Measurements from ENCODE around the gene NACAD. TPM values are rescaled to one million over a fixed set of nuclear protein-coding genes. Genes with fewer than 3 reads are reported as not detected.

Gene NACAD
- total RNA-seq, 1 experiment from 2014 or later, result 5.5 TPM

GRCh38 chr7:45080265-45080957 is 8.4 kb downstream of the NACAD start (continued):
- TF ChIP-seq ZNF671 (CRISPR knock-in tag; IDR thresholded peaks at IDR 0.05) (no peak), GRHL2 (CRISPR knock-in tag; IDR thresholded peaks at IDR 0.05; ENCODE audit: insufficient replicate concordance, severe bottlenecking) (no peak), KAT7 (CRISPR knock-in tag; IDR thresholded peaks at IDR 0.05; ENCODE audit: borderline replicate concordance) (no peak), AR (CRISPR knock-in tag; IDR thresholded peaks at IDR 0.05) (no peak)

- Mint-ChIP-seq H3K4me3 (no peak overlapping the region), H3K27me3 (ENCODE audit: low read depth) (no peaks in the 10 kb centered on the region), H3K9me3 (0 out of 2 replicates have a peak, but pooled peaks cover 5% of the 10 kb centered on the region), H3K27ac (no peak overlapping the region), H3K36me3 (peaks cover 10% of the 10 kb centered on the region), H3K4me1 (no peaks in the 10 kb centered on the region)
- ChIA-PET CTCF (no interaction called here), POLR2A (no interaction called here)
- no peak for ATAC-seq
- DNase-seq (ENCODE audit: low spot score), result peak; percentile 12
- TF ChIP-seq ZNF396 (CRISPR knock-in tag; IDR thresholded peaks at IDR 0.05; ENCODE audit: borderline replicate concordance) (no peak), NFATC4 (CRISPR knock-in tag; IDR thresholded peaks at IDR 0.05) (no peak), ZNF317 (CRISPR knock-in tag; IDR thresholded peaks at IDR 0.05; ENCODE audit: borderline replicate concordance, low read depth) (no peak), NR2C2 (CRISPR knock-in tag; IDR thresholded peaks at IDR 0.05) (no peak), ZNF281 (CRISPR knock-in tag; IDR thresholded peaks at IDR 0.05) (no peak), MLX (CRISPR knock-in tag; IDR thresholded peaks at IDR 0.05) (no peak), SMAD3 (CRISPR knock-in tag; IDR thresholded peaks at IDR 0.05; ENCODE audit: borderline replicate concordance) (no peak), ARID4B (CRISPR knock-in tag; IDR thresholded peaks at IDR 0.05; ENCODE audit: borderline replicate concordance) (no peak), PRDM15 (CRISPR knock-in tag; IDR thresholded peaks at IDR 0.05) (no peak), IRF2 (CRISPR knock-in tag; IDR thresholded peaks at IDR 0.05; ENCODE audit: borderline replicate concordance, low read depth) (no peak), ETV6 (CRISPR knock-in tag; IDR thresholded peaks at IDR 0.05) (no peak)
Observed at GRCh38 chr7:45078125-45078681, 10.6 kb downstream of the NACAD start.
